ENCODE data around the gene GRIP2.
A peak's percentile ranks its signal among the peaks of the same experiment; 100 is the strongest.

The GRIP2 gene

GRCh38 chr3:14561051-14561960 lies 21.2 kb upstream of the GRIP2 start:
- ATAC-seq (no peak), DNase-seq (no peak)

DNA sequence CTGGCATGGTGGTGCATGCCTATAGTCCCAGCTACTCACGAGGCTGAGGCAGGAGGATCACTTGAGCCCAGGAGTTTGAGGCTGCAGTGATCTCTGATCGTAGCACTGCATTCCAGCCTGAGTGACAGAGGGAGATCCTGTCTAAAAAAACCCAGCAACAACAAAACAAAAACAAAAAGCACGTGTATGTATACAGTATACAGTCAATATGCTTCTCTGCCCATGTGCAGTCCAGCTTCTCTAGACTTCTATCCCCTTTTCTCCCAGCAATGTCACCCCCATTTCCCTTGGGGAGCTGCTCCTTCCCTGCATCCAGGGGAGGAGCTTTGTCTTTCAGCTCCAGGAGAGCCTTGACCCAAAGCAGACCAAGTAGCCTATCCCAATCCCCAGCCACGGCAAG lies 20.0 kb upstream of the GRIP2 start:
- DNase-seq, result no peak
- ATAC-seq, result no peak

- no peak for ATAC-seq
- DNase-seq, result no peak
Measured at GRCh38 chr3:14558029-14558428, 17.9 kb upstream of the GRIP2 start.

DNA sequence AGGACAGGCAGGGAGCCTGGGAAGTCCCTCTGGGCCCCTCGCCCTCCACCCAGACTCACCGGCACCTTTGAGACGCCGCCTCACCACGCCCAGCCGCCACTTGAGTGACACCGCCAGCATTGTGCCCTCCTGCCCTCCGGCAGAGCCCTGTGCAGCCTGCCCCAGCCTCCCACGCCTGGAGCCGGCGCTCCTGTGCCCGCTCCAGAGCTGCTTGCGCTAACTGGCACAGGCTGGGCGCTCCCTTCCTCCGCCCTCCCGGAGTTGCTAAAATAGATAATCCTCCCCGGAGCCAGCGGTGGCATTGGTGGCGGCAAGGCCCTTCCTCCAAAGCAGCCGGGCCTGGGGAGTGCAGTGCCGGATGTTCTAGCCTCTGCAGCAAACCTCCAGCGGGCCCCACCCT lies 15.7 kb upstream of the GRIP2 start:
- ATAC-seq, result peak; percentile 19

DNA sequence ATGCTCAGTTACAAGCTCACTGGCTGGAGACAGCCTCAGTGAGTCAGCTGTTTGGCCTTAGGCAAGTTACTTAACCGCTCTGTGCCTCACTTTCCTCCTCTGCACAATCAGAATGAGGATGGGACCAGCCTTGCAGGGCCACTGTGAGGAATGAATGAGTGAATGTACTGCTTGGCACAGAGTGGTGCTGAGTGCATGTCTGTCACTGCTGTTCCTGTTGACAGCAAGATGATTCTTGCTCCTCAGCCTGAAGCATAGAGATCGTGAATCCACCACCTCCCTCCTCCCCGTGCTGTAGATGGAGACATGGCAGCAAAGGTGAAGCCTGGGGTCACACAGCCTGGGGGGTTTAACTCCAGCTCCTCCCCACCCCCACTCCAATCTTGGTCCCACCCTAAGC lies 14.6 kb upstream of the GRIP2 start:
- ATAC-seq (no peak), DNase-seq (no peak)

More for the DNA sequence above, 15.7 kb upstream of the GRIP2 start:
- no peak for DNase-seq

DNA sequence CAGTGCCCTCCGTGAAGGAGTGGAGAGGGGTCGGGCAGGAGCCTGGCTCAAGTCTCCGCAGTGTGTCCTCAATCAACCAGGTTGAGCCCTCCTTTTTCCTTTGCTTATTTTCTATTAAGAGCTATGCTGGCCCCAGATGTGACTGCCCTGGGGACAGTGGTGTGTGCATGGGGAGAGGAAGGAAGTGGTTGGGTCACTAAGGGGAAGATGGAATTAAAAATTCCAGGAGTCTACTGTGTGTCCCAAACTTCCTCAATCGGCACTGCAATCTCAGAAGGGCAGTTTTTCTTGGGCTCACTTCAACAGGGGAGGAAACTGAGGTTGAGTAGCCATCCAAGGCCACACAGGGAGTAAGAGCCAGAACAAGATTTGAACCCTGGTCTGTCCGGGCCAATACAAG lies 13.7 kb upstream of the GRIP2 start:
- no peak for DNase-seq
- no peak for ATAC-seq

GRCh38 chr3:14552717-14553116 lies 12.6 kb upstream of the GRIP2 start:
- ATAC-seq, result no peak
- no peak for DNase-seq

DNA sequence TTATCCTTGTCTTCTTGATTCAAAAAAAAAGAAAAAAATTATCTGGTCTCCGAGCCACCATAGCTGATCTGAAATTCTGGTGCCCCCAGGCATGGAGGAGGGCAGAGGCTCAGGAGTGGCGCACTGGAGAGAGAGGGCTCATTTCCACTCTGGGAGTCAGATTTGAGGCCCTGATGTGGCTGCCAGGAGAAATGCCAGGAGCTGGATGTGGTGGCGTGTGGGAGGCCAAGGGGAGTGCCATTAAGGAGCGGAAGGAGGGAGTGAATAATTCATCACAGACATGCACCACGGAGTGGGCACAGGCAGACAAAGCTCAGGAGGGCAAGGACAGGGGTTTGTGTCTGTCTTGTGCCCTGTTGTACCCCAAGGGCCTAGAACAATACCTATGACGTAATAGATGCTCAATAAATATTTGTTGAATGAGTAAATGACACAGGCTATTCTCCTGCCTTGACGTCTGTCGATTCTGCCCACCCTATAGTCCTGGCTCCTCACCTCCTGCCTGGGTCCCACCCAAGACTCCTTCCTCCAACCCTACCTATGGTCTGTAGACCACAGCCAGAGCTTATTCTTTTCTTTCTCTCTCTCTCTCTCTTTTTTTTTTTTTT lies 12.0 kb upstream of the GRIP2 start:
- no peak for ATAC-seq
- DNase-seq, result no peak

DNA sequence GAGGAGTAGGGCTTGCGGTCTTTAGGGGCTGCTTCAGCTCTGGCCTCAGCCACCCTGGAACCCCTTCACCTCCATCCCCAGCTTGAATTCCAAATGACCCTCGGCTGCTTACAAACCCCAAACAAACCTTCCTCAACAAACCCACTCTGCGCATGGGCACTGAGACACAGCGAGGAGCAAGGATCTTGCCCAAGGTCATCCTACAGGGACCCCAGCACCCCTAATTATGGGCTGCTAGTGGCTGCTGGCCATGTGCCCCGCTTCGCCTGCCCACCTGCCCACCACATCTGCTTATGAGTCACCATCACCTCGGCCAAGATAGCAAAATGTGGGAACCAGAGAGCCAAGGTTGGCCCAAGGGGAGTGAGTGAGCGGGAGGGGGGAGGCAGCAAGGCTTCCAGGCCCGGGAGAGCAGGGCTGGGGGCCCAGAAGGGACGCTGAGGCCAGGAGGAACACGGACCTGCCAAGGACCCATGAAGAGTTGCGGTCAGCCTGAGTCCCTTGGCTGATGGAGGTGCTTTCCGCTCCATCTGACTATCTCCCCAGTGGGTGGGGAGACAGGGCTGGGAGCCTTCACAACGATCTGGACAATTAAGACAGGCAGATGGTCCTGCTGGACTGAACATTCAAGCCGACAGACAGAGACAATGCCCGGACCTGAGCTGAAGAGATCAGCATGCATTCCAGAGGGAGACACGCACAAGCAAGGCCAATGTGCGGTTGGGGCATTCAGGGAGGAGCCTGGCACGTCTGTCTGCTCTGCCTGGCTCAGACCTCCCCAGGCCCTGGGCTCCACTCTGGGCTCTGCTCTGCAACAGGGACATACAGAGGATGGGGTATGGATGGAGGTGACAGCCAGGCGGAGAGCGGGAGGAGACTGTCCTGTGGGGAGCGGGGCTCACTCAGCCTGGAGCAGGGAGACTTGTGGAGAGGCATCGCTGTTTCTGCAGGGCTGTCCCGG lies 10.8 kb upstream of the GRIP2 start:
- DNase-seq (no peak), ATAC-seq (no peak)

- DNase-seq (no peak), ATAC-seq (no peak)
Measured at GRCh38 chr3:14550181-14550580, 10.0 kb upstream of the GRIP2 start.

DNA sequence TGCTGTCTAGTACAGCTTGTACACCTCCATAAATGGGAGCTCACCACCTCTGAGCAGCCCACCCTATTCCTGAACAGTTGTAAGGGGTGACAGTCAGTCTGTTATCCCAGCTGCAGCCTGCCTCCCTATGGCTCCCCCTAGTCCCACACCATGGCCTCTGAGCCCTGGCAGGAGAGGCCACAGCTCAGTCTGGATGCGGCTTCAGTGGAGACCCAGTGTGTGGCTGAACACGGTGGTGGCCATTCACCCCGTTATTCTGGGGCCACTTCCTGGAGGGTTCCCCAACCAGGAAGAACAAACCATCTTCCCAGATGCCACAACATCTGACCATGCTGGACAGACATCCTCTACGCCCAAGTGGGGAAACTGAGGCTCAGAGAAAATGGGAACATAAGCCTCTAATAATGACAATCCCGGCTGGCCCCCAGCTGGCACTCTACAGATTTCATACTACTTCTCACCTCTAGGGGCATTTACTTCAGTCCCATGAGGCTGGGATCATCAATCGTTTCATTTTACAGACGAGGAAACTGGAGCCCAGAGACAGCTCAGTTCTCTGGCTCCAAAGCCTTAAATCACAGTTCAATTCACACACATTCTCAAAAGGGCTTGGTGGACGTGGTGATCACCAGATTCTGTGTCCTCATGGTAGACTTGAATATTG lies 9.2 kb upstream of the GRIP2 start:
- ATAC-seq, result no peak
- DNase-seq, result no peak

- ATAC-seq, result peak; percentile 62
- peak; percentile 46 for DNase-seq
Measured at GRCh38 chr3:14548321-14548729, 8.2 kb upstream of the GRIP2 start.

GRCh38 chr3:14547693-14548092 lies 7.6 kb upstream of the GRIP2 start:
- ATAC-seq (no peak), DNase-seq (no peak)

GRCh38 chr3:14546041-14546440 lies 5.9 kb upstream of the GRIP2 start:
- no peak for DNase-seq
- no peak for ATAC-seq

DNA sequence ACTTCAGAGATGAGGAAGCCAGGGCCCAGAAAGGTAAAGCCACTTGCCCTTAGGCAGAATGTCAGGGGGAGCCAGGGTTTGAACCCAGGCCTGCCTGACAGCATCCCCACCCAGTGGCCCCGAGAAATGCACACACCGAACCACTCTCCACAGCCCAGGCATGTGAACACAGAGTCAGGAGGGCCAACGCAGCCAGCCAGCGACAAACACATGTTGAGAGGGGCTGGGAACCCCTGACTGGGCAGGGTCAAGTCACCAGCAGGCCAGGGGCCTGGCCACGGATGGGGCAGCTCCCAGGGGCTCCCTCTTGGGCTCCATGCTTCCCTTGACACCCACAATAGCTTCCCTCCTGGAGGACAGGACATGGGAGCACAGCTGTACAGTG lies 5.1 kb upstream of the GRIP2 start:
- ATAC-seq, result no peak

DNA sequence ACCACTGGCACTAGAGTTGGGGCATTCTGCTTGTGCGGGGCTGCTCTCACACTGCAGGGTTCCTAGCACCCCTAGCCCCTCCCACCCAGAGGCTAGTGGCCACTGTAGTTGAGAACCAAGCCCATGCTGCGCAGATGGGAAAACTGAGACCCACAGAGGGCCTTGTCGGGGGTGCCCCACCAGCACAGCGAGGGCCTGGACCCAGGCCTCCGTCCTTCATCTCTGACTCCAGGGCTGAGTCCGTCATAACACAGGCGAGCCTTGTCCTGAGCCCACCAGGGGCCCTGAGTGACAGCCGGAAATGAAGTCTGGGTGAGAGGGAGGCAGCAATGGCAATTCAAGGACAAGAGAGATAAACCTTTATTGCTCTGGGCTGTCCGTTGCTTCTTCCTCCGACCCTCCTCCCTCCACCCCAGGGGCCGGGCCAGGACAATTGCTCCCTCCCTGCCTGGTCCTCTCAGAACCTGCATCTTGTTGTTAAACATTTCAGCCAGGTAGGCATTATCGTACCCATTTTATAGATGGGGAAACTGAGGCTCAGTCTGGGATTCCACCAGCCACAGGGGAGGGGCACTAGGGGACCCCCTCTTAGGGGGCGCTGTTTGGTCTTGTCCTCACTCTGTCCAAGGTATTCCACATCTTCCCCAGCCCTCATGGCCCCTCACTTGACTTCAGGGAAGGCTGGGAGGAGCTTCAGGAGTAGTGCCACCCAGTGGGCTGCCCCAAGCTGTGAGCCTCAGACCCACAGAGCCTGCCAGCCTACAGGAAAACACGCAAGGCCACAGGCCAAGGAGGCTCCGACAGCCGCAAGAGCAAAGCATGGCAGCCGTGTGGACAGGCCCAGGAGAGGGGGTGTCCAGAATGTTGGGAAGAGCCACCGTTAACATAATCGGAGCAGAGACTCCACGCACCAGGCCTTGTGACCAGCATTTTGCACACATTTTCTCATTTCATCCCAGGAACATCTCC lies 4.4 kb upstream of the GRIP2 start:
- DNase-seq (no peak), ATAC-seq (no peak)

More for the DNA sequence above, 5.1 kb upstream of the GRIP2 start:
- no peak for DNase-seq

DNA sequence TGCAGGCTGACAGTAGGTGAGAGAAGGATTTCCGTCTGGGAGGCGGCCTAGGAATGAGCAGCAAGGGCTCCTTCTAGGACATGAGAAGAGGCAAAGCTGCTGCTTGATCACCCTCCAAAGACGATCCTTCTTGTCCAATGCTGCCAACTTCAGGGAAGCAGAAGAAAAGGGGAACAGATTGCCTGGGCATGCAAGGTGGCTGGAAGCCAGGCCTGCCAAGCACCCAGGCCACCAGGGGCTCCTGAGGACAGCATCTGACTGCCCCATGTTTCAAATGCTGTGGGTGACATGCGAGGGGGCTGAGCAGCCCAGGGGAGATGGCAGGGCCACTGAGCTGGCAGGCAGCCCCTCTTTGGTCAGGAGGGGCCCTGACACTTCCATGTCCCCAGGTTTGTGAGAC lies 3.3 kb upstream of the GRIP2 start:
- DNase-seq (no peak), ATAC-seq (no peak)

DNA sequence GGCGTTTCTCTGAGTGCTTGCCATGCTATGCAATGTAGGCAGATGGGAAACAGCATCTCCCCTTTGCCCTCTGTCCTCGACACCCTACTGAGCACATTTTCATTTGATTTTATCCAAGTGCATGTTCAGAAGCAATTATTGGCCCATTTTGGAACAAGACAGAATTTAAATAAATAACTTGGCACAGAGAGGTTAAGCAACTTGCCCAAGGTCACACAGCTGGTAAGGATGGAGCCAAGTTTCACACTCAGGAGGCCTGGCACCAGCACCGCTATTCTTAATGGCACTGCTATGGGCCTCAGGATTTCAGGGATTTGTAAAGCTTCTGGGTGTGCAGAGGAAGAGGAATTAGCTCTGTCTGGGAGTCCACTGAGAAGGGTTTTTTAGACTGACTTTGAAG lies 2.5 kb upstream of the GRIP2 start:
- DNase-seq, result no peak
- ATAC-seq, result no peak

DNA sequence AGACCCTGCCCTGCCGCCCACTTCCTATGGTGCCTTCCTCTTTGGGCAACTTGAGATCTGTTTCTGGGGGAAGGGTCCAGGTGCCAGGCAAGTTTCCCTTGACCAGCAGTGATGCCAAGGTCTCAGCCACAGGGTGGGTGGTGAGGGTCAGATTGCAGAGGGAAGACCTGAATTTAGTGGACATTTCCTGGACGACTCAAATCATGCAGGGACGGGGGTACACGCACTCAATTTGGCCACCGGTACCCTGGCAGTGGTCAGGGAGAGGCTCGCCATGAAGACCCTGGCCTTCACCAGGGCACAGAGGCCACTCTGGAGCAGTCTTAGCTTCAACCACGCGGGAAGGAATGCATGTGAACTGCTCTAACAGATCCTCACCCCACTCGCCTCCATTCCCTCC lies 1.5 kb upstream of the GRIP2 start:
- no peak for ATAC-seq

DNA sequence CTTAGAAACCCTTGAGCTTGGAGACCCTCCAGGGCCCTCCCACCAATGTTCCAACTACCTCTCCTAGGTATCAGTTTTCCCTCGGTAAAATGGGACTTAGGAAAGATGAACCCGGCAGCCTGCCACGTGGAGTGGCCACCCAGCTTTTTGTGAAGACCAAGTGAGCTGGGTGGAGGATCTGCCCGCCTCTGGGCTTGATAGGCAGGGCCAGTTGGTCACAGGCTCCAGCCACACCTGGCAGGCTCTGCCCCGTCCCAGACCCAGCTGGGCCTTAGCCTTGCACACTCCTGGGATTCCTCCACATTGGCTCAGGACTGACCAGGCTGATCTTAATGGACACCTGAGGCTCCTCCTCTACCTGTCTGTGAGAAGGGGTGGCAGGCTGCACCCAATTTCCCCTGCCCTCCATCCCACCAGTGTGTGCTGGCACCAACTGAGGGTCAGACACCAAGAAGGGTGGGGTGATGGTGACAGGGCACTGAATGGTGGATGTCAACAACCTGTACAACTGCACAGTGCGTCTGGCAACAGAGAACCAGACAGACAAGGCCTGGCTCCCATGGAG lies 761 bp upstream of the GRIP2 start:
- ATAC-seq, result no peak
- DNase-seq, result no peak

More for the DNA sequence above, 1.5 kb upstream of the GRIP2 start:
- no peak for DNase-seq

GRCh38 chr3:14539384-14539741 lies 779 bp downstream of the GRIP2 start:
- DNase-seq (no peak), ATAC-seq (no peak)

Data from stimulated activated naive CD8-positive, alpha-beta T cell treated with anti-CD3 and anti-CD28 coated beads, Interleukin-15, Interleukin-2, amounts not matched to agents 100 U/mL and 50 U/mL, for 24 hours (primary cell).